ENCODE data around the gene OCLN.
"Not testable (repeated sequence)": the region's sequence is repeated elsewhere in the genome, so short reads cannot be mapped to it uniquely, and the experiment has no call there.

The OCLN gene, protein sequence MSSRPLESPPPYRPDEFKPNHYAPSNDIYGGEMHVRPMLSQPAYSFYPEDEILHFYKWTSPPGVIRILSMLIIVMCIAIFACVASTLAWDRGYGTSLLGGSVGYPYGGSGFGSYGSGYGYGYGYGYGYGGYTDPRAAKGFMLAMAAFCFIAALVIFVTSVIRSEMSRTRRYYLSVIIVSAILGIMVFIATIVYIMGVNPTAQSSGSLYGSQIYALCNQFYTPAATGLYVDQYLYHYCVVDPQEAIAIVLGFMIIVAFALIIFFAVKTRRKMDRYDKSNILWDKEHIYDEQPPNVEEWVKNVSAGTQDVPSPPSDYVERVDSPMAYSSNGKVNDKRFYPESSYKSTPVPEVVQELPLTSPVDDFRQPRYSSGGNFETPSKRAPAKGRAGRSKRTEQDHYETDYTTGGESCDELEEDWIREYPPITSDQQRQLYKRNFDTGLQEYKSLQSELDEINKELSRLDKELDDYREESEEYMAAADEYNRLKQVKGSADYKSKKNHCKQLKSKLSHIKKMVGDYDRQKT

DNA sequence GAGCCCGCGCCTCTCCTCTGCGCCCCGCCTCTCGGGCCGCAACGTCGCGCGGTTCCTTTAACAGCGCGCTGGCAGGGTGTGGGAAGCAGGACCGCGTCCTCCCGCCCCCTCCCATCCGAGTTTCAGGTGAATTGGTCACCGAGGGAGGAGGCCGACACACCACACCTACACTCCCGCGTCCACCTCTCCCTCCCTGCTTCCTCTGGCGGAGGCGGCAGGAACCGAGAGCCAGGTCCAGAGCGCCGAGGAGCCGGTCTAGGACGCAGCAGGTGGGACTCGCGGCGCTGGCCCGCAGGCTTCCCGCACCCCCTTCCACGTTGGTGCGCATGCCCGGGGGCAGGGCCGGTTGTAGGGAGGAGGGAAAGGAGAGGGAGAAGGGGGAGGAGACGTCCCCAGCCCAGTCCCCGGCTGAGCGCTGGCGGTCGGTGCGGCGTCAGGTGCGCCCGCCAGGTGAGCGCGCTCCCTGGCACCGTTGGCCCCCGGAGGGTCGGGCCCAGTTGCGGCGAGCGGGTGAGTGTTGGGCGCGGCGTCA is at the start of gene OCLN:
Gene OCLN (plus strand): TSS at position 400 of the 532 bp plus-strand sequence. CDS start 11,455 bp downstream, outside the sequence.
- DNase-seq = peak in 1 of 2 donors; percentile 45

DNA sequence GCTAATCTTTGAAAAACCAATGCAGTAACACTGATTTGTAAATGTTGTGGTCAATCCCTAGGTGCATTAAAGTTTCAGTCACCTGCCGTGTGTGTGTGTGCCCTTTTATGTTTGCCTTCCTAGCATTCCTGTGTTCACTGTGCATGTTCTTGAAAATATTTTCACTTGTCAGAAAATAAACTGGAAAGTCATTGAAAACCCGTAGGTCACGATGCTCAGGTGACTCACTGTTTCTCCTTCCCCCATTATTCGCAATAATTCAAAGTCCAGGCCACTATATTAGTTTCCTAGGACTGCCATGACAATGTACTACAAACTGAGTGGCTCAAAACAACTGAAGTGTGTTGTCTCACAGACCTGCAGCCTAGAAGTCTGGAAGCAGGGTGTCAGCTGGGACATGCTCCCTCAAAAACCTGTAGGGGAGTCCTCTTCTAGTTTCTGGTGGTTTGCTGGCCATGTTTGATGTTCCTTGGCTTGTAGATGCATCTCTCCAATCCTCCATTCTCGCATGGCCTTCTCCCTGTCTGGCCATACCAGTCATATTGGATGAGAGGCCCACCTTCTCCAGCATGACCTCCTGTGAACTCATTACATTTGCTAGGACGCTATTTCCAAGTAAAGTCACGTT is 48.3 kb upstream of the OCLN start:
- DNase-seq = no peak

DNA sequence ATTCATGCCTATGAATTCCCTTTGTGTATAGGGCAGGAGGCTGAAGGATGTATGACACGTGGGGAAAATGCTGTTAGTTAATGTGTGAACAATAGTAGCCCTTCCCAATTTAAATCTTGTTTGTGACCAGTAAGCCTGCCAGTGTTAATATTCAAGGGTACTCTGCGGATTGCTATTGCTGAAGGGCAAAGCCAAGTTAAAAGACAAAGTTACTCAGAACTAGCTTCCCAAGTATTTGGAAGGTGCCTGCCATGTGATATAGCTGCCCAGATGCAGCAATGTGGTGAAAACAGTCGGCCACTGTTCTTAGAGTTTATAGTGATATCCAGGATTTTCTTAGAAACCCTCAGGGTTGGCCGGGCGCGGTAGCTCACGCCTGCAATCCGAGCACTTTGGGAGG is 43.1 kb upstream of the OCLN start:
- DNase-seq = no peak

DNA sequence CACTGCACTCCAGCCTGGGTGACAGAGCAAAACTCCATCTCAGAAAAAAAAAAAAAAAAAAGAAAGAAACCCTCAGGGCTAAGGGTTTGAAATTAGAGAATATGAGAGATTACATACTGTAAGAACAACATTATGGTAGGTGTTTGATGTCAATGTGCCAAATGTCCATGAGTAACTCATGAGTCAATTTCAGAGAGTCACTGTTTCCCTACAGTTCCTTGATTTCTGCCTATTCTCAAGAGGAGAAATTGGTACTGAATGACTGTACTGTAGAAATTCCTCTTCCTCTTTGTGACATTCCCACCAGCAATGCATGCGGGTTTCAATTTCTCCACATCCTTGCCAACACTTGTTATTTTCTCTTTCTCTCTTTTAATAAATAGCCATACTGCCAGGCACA is 42.5 kb upstream of the OCLN start:
- DNase-seq = no peak

DNA sequence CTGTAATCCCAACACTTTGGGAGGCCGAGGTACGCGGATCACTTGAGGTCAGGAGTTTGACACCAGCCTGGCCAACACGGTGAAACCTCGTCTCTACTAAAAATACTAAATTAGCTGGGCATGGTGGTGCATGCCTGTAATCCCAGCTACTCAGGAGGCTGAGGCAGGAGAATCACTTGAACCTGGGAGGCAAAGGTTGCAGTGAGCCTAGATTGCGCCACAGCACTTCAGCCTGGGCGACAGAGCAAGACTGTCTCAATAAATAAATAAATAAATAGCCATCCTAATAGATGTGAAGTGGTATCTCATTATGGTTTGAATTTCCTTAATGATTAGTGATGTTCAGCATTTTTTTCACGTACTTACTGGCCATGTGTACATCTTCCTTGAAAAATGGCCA is 42.1 kb upstream of the OCLN start:
- DNase-seq = not testable (repeated sequence)

DNA sequence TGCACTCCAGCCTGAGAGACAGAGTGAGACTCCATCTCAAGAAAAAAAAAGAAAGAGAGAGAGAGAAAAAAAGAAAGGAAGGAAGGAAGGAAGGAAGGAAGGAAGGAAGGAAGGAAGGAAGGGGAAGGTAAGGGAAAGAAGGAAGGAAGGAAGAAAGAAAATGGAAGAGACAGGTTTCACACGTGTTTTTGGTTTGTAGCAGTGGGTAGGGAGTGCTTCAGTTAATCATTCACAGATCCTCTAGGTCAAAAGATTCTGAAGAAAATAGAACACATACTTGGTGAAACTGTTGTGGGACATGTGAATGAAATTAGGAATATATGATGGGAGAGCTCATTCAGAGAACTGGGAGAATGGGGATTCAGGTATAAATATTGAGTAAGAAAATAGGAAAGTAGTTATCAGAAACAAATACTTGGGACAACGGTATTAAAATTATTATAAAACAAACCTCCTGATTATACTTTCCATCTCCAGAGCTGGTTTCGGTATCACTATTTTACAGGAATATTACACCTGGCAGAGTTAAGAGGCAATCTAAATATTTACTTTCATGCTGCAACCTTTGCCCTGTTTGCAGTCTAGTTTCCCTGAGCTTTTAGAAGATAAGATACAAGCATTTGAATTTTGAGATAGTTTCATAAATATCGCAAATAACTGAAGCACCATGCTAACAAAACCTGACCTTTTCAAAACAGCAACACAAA is 40.5 kb upstream of the OCLN start:
- no peak for DNase-seq

DNA sequence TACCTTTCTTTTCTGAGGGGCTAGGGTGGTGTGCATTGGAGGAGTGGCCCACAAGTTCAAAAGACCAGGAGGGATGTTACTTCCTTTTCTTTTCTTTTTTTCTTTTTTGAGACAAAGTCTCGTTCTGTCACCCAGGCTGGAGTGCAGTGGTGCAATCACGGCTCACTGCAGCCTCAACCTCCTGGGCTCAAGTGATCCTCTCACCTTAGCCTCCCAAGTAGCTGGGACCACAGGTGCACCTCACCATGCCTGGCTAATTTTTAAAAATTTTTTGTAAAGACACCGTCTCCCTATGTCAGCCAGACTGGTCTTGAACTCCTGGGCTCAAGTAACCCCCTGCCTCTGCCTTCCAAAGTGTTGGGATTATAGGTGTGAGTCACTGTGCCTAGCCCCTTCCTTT is 39.1 kb upstream of the OCLN start:
- DNase-seq = not testable (repeated sequence)

DNA sequence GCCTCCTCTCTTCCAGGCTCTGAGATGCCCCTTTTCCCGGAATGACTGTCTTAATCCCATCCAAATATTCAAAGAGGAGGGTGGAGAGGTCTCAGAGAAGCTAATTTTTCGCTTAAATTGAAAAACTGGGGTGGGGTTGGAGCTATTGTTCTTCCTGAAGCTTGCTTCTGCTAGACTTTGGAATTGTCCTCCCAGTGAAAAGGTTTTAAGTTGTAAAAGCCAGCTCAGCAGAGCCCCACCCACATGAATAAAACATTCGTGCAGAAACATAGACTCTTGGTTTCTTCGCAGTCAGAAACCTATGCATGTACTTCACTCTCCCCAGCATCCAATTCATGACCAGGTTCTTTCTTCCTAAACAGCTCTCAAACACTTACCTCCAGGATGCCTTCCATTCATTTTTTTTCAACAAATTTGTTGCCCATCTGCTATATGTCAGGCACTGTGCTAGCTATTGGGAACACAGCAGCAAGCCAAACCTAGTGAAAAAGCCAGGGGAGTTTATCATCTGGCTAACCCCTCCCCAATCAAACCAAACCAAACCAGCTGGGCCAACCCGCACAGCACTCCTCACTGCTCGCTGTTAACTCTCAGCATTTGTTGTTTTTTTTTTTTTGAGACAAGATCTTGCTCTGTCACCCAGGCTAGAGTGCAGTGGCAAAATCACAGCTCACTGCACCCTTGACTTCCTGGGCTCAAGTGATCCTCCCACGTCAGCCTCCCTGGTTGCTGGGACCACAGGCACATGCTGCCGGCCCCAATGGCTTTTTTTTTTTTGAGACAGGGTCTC is 37.9 kb upstream of the OCLN start:
- no peak for DNase-seq

DNA sequence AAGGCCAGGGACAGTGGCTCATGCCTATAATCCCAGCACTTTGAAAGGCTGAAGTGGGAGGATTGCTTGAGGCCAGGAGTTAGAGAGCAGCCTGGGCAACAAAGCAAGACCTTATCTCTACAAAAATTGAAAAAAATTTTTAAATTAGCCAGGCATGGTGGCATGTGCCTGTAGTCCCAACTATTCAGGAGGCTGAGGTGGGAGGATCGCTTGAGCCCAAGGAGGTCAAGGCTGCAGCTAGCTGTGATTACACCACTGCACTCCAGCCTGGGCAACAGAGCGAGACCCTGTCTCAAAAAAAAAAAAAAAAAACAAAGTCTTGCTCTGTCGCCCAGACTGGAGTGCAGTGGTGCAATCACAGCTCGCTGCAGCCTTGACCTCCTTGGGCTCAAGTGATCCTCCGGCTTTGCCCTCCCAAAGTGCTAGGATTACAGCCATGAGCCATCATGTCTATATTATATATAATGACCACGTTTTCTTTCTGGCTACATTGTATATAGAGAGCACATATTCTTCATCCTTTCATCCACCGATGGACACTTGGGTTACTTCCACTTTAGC is 37.1 kb upstream of the OCLN start:
- not testable (repeated sequence) for DNase-seq

DNA sequence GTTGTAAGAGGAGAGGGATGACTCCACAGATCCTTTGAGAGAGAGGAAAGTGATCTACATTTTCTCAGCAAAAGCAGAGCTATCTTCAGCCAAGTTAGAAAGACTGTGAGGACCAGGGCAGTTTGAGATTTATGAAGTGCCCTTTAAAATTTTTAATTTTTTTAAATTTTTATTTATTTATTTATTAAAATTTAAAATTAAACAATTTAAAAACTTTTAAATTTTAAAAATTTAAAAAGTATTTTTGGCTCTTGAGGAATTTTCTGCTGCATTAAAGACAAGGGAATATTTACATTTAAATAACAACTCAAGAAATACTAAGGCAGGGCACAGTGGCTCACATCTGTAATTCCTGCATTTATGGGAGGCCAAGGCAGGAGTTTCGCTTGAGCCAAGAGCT is 30.4 kb upstream of the OCLN start:
- DNase-seq = no peak

DNA sequence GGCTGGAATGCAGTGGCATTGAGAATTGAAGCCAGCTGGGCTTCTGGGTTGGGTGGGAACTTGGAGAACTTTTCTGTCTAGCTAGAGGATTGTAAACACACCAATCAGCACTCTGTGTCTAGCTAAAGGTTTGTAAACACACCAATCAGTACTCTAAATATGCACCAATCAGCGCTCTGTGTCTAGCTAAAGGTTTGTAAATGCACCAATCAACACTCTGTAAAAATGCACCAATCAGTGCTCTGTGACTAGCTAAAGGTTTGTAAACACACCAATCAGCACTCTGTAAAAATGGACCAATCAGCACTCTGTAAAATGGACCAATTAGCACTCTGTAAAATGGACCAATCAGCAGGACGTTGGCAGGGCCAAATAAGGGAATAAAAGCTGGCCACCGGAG is 26.2 kb upstream of the OCLN start:
- DNase-seq = not testable (repeated sequence)

DNA sequence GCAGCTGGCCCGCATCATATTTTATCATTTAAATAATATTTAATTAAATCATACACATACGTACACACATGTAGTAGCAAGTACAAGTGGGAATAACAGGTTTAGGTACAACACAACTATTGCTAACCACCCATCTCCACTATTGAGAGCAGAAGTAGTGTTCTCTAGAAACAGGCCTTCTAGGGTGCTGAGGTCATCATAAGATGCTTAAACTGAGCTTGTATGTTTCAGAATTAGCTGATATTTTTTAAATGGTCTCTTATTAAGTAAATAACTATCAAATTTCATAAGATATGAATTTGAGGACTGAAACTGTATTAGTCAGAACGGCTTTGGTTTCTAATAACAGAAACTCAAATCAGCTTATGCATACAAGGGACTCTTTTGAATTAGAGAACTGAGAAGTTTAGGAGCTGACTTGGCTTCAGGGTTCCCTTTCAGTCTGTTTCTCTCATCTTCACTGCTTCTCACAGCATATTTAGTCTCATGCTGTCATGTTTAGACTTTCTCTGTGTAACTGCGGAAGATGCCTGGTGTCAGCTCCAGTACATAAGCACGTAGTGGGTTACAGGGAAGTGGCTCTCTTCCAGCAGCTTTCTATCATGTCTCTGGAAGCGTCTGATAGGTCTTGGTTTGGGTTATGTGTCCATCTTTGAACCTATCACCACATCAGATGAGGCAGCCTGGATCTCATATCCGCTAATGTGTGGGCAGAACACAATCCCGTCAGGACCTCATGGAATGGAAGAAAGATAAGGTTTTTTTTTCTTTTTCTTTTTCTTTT is 25.0 kb upstream of the OCLN start:
- no peak for DNase-seq

DNA sequence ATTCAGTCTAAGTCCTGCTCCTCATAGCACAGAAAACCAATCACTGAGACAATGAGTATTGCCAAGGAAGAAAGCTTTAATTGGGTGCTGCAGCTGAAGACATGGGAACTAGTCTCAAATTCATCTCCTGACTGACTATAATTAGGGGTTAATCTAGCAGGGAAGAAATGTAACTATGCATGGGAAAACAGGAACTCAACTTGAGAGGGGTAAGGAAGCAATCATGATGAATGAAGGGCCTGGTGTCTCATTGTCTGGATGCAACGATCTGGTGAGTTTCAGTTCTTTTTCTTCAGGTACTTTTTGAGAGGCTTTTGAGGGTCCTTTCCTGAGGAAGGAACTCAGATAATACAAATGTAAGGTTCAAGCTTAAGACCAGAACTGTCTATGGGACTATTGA is 24.0 kb upstream of the OCLN start:
- DNase-seq = no peak

DNA sequence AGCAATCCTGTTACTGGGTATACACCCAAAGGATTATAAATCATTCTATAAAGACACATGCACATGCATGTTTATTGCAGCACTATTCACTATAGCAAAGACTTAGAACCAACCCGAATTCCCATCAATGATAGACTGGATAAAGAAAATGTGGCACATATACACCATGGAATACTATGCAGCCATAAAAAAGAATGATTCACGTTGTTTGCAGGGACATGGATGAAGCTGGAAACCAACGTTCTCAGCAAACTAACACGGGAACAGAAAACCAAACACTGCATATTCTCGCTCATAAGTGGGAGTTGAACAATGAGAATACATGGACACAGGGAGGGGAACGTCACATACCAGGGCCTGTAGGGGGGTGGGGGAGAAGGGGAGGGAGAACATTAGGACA is 21.1 kb upstream of the OCLN start:
- not testable (repeated sequence) for DNase-seq

DNA sequence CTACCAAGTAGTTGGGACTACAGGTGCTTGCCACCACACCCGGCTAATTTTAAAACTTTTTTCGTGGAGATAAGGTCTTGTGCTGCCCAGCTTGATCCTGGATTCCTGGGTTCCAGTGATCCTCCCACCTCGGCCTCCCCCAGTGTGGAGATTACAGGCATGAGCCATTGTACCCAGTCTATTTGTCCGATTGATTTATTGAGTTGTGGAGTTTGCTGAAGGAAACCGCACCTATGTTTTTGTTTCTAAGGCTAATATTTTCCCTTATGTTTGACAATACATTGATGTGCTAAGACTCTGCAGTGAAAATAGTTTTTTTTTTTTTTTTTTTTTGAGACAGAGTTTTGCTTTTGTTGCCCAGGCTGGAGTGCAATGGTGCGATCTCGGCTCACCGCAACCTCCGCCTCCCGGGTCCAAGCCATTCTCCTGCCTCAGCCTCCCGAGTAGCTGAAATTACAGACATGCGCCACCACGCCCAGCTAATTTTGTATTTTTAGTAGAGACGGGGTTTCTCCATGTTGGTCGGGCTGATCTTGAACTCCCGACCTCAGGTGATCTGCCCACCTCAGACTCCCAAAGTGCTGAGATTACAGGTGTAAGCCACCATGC is 20.0 kb upstream of the OCLN start:
- DNase-seq = not testable (repeated sequence)

DNA sequence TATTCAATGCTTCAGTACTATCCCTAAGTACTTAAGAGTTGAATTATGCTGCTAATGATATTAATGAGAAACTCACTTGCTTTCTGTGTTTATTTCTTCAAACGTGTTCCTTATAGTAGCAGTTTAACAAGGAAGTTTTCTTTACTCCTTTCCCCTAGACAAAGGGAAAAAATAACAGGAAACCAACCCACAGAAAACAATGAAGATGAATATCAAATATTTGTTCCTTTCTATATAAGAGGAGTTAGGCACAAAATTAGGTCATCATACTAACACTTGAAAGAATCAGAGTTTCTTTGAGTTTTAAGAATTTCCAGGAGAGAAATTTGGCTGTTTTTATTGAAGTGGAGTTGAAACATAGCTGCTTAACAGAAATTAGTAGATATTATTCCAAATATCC is 15.4 kb upstream of the OCLN start:
- DNase-seq = no peak

DNA sequence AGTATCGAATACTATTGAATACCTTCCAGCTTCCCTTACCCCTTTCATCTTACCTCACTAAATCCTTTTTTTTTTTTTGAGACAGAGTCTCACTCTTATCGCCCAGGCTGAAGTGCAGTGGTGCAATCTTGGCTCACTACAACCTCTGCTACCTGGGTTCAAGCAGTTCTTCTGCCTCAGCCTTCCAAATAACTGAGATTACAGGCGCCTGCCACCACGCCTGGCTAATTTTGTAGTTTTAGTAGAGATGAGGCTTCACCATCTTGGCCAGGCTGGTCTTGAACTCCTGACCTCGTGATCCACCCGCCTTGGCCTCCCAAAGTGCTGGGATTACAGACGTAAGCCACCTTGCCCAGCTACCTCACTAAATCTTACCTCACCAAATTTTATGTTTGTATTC is 14.3 kb upstream of the OCLN start:
- not testable (repeated sequence) for DNase-seq

DNA sequence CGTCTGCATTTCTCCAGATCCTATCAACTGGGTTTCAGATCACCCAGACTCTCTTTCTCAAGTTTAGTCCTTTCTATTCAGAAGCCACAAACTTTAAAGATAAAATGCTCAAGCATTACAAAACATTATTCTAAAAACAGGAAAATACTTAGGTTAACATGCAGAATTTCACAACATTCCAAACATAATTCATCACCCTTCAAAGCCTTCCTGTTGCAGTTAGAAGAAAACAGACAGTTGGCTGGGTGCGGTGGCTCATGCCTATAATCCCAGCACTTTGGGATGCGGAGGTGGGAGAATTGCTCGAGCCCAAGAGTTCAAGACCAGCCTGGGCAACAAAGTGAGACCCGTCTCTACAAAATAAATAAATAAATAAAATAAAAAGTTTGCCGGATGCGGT is 7.7 kb upstream of the OCLN start:
- DNase-seq = no peak

DNA sequence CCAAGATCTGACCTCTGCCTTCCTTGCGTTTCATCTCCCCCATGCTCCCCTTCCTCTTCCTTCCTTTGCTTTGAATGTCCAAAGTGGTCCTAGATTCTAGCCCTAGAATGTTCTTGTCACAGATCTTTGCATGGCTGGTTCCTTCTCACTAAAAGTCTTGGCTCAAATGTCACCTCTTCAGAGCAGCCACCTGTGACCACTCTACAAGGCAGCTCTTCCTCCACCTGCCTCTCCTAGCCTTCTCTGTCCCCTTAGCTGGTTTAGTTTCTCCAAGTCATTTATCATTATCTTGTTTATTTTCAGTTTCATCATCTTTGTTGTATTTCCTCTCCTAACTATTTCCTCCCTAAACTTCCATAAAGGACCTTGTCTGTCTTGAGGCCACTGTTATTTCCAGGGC is 7.1 kb upstream of the OCLN start:
- DNase-seq = no peak

DNA sequence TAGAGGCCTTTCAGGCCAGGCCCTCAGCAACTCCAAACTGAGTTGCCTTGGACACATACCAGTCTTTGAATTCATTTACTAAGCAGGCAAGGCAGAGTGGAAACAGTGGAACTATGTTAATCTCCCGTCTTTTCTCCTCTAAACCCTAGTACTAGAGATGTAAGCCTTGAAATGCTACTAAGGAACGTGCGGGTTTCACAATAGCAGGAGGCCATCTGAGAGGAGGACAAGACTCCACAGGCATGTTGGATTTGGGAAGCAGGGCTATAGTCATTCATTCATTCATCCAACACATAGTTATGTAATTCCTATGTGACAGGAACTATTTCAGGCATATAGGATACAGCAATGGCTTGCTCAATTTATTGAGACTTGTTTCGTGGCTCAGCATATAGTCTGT is 3.3 kb upstream of the OCLN start:
- no peak for DNase-seq

DNA sequence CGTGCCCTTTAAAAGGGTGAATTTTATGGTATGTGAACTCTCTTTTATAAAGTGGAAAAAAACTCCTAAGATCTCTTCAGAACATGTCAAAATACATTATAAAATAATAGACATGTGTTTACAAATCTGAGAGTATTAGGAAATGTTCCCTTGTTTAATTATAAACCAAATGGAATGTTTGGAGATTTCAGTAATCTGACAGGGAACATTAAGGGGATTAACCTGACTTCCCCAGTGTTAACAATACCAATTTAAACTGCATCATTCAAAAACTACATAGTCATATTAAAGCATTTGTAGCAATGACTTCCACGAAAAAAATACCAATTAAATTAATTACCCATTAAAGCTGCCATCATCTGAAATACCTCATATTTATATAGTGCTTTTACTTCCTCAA is 1.6 kb upstream of the OCLN start:
- no peak for DNase-seq
